H9 (cell line): ENCODE measurements around the gene FAM170B. TPM values are rescaled to one million over a fixed set of nuclear protein-coding genes. Genes with fewer than 3 reads are reported as not detected.

Experiments used
- DNase-seq: peaks from one replicate; pipeline ENCODE4 v3.0.0-alpha.2; 2017
- H2AFZ ChIP-seq: one replicate; pipeline ENCODE4 v1.6.1; 2013; ENCODE audit warnings: mild to moderate bottlenecking, low read length, control low read depth, moderate library complexity
- H2AK5ac ChIP-seq: 2 replicates; pipeline ENCODE4 v1.6.1; 2013; ENCODE audit warnings: low read length, control low read depth, mixed read lengths; ENCODE audit not compliant: insufficient read length
- H2BK120ac ChIP-seq: one replicate; pipeline ENCODE4 v1.6.1; 2013; ENCODE audit warnings: low read depth, mild to moderate bottlenecking, low read length, control low read depth, inconsistent platforms; ENCODE audit not compliant: poor library complexity, severe bottlenecking
- H2BK12ac ChIP-seq: 2 replicates; pipeline ENCODE4 v1.6.1; 2013; ENCODE audit warnings: low read length, control low read depth, mixed read lengths, low read depth; ENCODE audit not compliant: insufficient read length
- H2BK15ac ChIP-seq: 2 replicates; pipeline ENCODE4 v1.6.1; 2013; ENCODE audit warnings: low read depth, low read length, control low read depth
- H2BK20ac ChIP-seq: one replicate; pipeline ENCODE4 v1.6.1; 2013; ENCODE audit warnings: low read depth, mild to moderate bottlenecking, low read length, control low read depth, inconsistent platforms; ENCODE audit not compliant: poor library complexity, severe bottlenecking
- H2BK5ac ChIP-seq: 2 replicates; pipeline ENCODE4 v1.6.1; 2013; ENCODE audit warnings: low read length, control low read depth, mixed read lengths; ENCODE audit not compliant: insufficient read length
- H3K14ac ChIP-seq: 2 replicates; pipeline ENCODE4 v1.6.1; 2013; ENCODE audit warnings: low read length, control low read depth; ENCODE audit not compliant: insufficient read depth
- H3K18ac ChIP-seq: 2 replicates; pipeline ENCODE4 v1.6.1; 2013; ENCODE audit warnings: low read depth, mild to moderate bottlenecking, mixed read lengths, low read length, control low read depth; ENCODE audit not compliant: insufficient read length
- H3K23ac ChIP-seq: 2 replicates; pipeline ENCODE4 v1.6.1; 2013; ENCODE audit warnings: low read length, control low read depth, mixed read lengths, low read depth; ENCODE audit not compliant: insufficient read length
- H3K23me2 ChIP-seq: 2 replicates; pipeline ENCODE4 v1.6.1; 2013; ENCODE audit warnings: low read depth, mild to moderate bottlenecking, mixed read lengths, low read length, control low read depth; ENCODE audit not compliant: insufficient read length, poor library complexity, severe bottlenecking
- H3K27ac ChIP-seq: 2 replicates; pipeline ENCODE4 v1.5.1; 2013; ENCODE audit warnings: low read length, control low read depth, mixed read lengths, low read depth; ENCODE audit not compliant: insufficient read length
- H3K27me3 ChIP-seq: 2 replicates; pipeline ENCODE4 v1.6.1; 2013; ENCODE audit warnings: low read length, control low read depth, inconsistent platforms; ENCODE audit not compliant: insufficient read depth
- H3K4ac ChIP-seq: 2 replicates; pipeline ENCODE4 v1.6.1; 2013; ENCODE audit warnings: low read depth, mild to moderate bottlenecking, control low read depth, inconsistent platforms, low read length, moderate library complexity
- H3K4me1 ChIP-seq: 2 replicates; pipeline ENCODE4 v1.6.1; 2013; ENCODE audit warnings: low read length, control low read depth, inconsistent platforms; ENCODE audit not compliant: insufficient read depth
- H3K4me2 ChIP-seq: 2 replicates; pipeline ENCODE4 v1.6.1; 2013; ENCODE audit warnings: low read length, control low read depth, mixed read lengths; ENCODE audit not compliant: insufficient read length, insufficient read depth
- H3K56ac ChIP-seq: 2 replicates; pipeline ENCODE4 v1.6.1; 2013; ENCODE audit warnings: low read depth, mild to moderate bottlenecking, mixed read lengths, low read length, control low read depth; ENCODE audit not compliant: insufficient read length
- H3K79me1 ChIP-seq: 2 replicates; pipeline ENCODE4 v1.6.1; 2013; ENCODE audit warnings: low read depth, mild to moderate bottlenecking, moderate library complexity, low read length, control low read depth, inconsistent platforms; ENCODE audit not compliant: insufficient read depth, poor library complexity, severe bottlenecking
- H3K79me2 ChIP-seq: 2 replicates; pipeline ENCODE4 v1.6.1; 2013; ENCODE audit warnings: low read length, control low read depth, inconsistent platforms; ENCODE audit not compliant: insufficient read depth
- H3K9ac ChIP-seq: 2 replicates; pipeline ENCODE4 v1.6.1; 2013; ENCODE audit warnings: low read length, control low read depth, mixed read lengths; ENCODE audit not compliant: insufficient read length; ENCODE audit errors: extremely low read depth
- H3K9me3 ChIP-seq: one replicate; pipeline ENCODE4 v1.6.1; 2013; ENCODE audit warnings: low read depth, low read length, inconsistent platforms; ENCODE audit not compliant: control insufficient read depth
- H3T11ph ChIP-seq: one replicate; pipeline ENCODE4 v1.6.1; 2013; ENCODE audit warnings: mild to moderate bottlenecking, low read length, control low read depth, inconsistent platforms
- H4K20me1 ChIP-seq: one replicate; pipeline ENCODE4 v1.6.1; 2013; ENCODE audit not compliant: control insufficient read depth, insufficient read length, insufficient read depth
- H4K5ac ChIP-seq: 2 replicates; pipeline ENCODE4 v1.6.1; 2013; ENCODE audit warnings: low read depth, mild to moderate bottlenecking, mixed read lengths, low read length, control low read depth; ENCODE audit not compliant: insufficient read length
- H4K8ac ChIP-seq: replicated peaks from 2 replicates; pipeline ENCODE4 v1.6.1; 2013; ENCODE audit warnings: low read length, control low read depth, mixed read lengths, low read depth; ENCODE audit not compliant: insufficient read length
- H4K91ac ChIP-seq: 2 replicates; pipeline ENCODE4 v1.6.1; 2013; ENCODE audit warnings: low read depth, mild to moderate bottlenecking, moderate library complexity, mixed read lengths, low read length, control low read depth; ENCODE audit not compliant: insufficient read length
- H3K27ac Mint-ChIP-seq, 3 experiments: 2 replicates in 2 of 3; 3 replicates in 1 of 3; pipeline ENCODE4 v1.8.0; 2020 to 2021; ENCODE audit warnings: mixed read lengths in 3 of 3, mild to moderate bottlenecking in 1 of 3, moderate library complexity in 1 of 3
- H3K27me3 Mint-ChIP-seq: 2 replicates; pipeline ENCODE4 v1.8.0; 2021; ENCODE audit warnings: low read depth, mild to moderate bottlenecking, moderate library complexity, mixed read lengths
- H3K36me3 Mint-ChIP-seq, 3 experiments: 2 replicates in 2 of 3; 3 replicates in 1 of 3; pipeline ENCODE4 v1.8.0; 2020 to 2021; ENCODE audit warnings: low read depth in 3 of 3, mixed read lengths in 3 of 3; ENCODE audit not compliant: insufficient read depth in 1 of 3
- H3K4me1 Mint-ChIP-seq, 2 experiments: 2 replicates each; pipeline ENCODE4 v1.8.0; 2020; ENCODE audit warnings: mixed read lengths in 2 of 2
- H3K4me3 Mint-ChIP-seq, 2 experiments: 2 replicates in 1 of 2; 3 replicates in 1 of 2; pipeline ENCODE4 v1.8.0; 2020 to 2021; ENCODE audit warnings: mild to moderate bottlenecking in 2 of 2, mixed read lengths in 2 of 2, moderate library complexity in 1 of 2
- H3K9me3 Mint-ChIP-seq, 2 experiments: 2 replicates in 1 of 2; 3 replicates in 1 of 2; pipeline ENCODE4 v1.8.0; 2020; ENCODE audit warnings: mild to moderate bottlenecking in 2 of 2, mixed read lengths in 2 of 2, moderate library complexity in 1 of 2
- WGBS: extraction: QIAGEN DNeasy Blood & Tissue Kit; methylation state at CpG from one replicate; pipeline ENCODE4 v1.1.7; 2013; ENCODE audit warnings: missing lambda C conversion rate, low lambda C conversion rate, mixed read lengths; ENCODE audit not compliant: insufficient read length; ENCODE audit errors: extremely low coverage; 5-methylcytosine and 5-hydroxymethylcytosine counted together
- total RNA-seq: library from RNA; stranded (reverse); gene quantifications from 2 replicates; pipeline ENCODE4 v1.2.1, GENCODE V29; 2021
- TF ChIP-seq, protein P1 (sequence below): fragments of 200-600 bp; sonication (generic); conservative IDR thresholded peaks from 3 replicates; pipeline ENCODE4 v1.8.0; 2021; ENCODE audit warnings: antibody characterized with exemption, mild to moderate bottlenecking

Gene FAM170B
- total RNA-seq, 1 experiment from 2014 or later, result not detected

DNA sequence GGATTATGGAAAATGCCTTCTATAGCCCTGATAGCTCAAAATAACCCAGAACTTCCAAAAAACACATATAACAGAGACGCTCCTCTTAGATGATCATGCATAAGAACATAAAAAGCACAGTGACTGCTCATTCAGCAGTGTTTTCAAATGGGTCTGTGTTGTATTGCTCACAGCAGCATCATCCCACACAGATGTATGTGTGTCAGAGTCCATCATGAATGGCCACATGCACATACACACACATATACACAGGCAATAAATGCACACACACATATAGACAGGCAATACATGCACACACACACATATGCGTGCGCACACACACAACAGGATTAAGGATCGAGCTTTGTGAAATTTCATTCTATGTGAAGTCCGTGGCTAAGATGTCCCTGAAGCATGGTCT is 28.2 kb upstream of the FAM170B start:
- Histone ChIP-seq H3K9ac (no peak overlapping the region), H3T11ph (no peak overlapping the region), H4K20me1 (no peaks in the 10 kb centered on the region), H3K9me3 (no peaks in the 10 kb centered on the region), H2BK20ac (no peak overlapping the region), H3K4me2 (no peak overlapping the region), H3K4me1 (no peaks in the 10 kb centered on the region; the same call in 1 of the 2 replicates), H2BK5ac (no peak overlapping the region), H3K23ac (no peak overlapping the region), H3K23me2 (no peaks in the 10 kb centered on the region), H2AFZ (no peak overlapping the region), H3K14ac (no peak overlapping the region), H3K4ac (no peak overlapping the region), H2AK5ac (no peak overlapping the region), H3K79me2 (no peaks in the 10 kb centered on the region), H2BK15ac (no peak overlapping the region), H4K5ac (no peak overlapping the region), H3K27me3 (no peaks in the 10 kb centered on the region), H4K8ac (no peak overlapping the region), H4K91ac (no peak overlapping the region), H3K56ac (no peak overlapping the region), H3K79me1 (no peaks in the 10 kb centered on the region), H2BK12ac (no peak overlapping the region), H3K18ac (no peak overlapping the region), H3K27ac (no peak overlapping the region), H2BK120ac (no peak overlapping the region)
- H3K27ac Mint-ChIP-seq, result no peak overlapping the region
- no CpG with 5 or more reads among the region's 5 CpGs for WGBS
- H3K36me3 Mint-ChIP-seq, result peaks cover 0 to 9% (median 1%) of the 10 kb centered on the region in 3 experiments; a peak in 3 of 7 replicates
- no peak overlapping the region for H3K4me3 Mint-ChIP-seq
- peaks cover 7% of the 10 kb centered on the region; the same call in 1 of the 2 replicates for H3K27me3 Mint-ChIP-seq
- no peak for DNase-seq
- peaks cover 30 to 41% of the 10 kb centered on the region in 2 experiments for H3K4me1 Mint-ChIP-seq
- TF ChIP-seq, protein P1, sequence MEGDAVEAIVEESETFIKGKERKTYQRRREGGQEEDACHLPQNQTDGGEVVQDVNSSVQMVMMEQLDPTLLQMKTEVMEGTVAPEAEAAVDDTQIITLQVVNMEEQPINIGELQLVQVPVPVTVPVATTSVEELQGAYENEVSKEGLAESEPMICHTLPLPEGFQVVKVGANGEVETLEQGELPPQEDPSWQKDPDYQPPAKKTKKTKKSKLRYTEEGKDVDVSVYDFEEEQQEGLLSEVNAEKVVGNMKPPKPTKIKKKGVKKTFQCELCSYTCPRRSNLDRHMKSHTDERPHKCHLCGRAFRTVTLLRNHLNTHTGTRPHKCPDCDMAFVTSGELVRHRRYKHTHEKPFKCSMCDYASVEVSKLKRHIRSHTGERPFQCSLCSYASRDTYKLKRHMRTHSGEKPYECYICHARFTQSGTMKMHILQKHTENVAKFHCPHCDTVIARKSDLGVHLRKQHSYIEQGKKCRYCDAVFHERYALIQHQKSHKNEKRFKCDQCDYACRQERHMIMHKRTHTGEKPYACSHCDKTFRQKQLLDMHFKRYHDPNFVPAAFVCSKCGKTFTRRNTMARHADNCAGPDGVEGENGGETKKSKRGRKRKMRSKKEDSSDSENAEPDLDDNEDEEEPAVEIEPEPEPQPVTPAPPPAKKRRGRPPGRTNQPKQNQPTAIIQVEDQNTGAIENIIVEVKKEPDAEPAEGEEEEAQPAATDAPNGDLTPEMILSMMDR, result no peak
- peaks cover 0 to 6% of the 10 kb centered on the region in 2 experiments; a peak in 1 of 5 replicates for H3K9me3 Mint-ChIP-seq
